Parathyroid adenoma (tissue), 2 donors: Measurements from ENCODE around the gene ACRV1.

Experiments used
- H2AFZ ChIP-seq: fragments of 300-600 bp; sonication (generic); one replicate; pipeline ENCODE4 v1.7.0; 2017; ENCODE audit warnings: antibody characterized with exemption, mild to moderate bottlenecking
- H3K27ac ChIP-seq: fragments of 300-600 bp; sonication (generic); one replicate; pipeline ENCODE4 v1.7.0; 2017
- H3K27me3 ChIP-seq: fragments of 300-600 bp; sonication (generic); one replicate; pipeline ENCODE4 v1.7.0; 2017; ENCODE audit warnings: low read length; ENCODE audit not compliant: control insufficient read depth, insufficient read depth
- H3K36me3 ChIP-seq: fragments of 300-600 bp; sonication (generic); one replicate; pipeline ENCODE4 v1.7.0; 2017; ENCODE audit warnings: low read length; ENCODE audit not compliant: control insufficient read depth, insufficient read depth
- H3K4me1 ChIP-seq: fragments of 300-600 bp; sonication (generic); one replicate; pipeline ENCODE4 v1.7.0; 2017; ENCODE audit warnings: control low read depth
- H3K4me2 ChIP-seq: fragments of 300-600 bp; sonication (generic); one replicate; pipeline ENCODE4 v1.7.0; 2017; ENCODE audit warnings: low read length
- H3K4me3 ChIP-seq: fragments of 300-600 bp; sonication (generic); one replicate; pipeline ENCODE4 v1.7.0; 2017; ENCODE audit warnings: low read depth, low read length
- H3K79me2 ChIP-seq: fragments of 300-600 bp; sonication (generic); one replicate; pipeline ENCODE4 v1.7.0; 2017; ENCODE audit warnings: control low read depth
- H3K9ac ChIP-seq: fragments of 300-600 bp; sonication (generic); one replicate; pipeline ENCODE4 v1.7.0; 2017; ENCODE audit warnings: mild to moderate bottlenecking
- H3K9me3 ChIP-seq: fragments of 300-600 bp; sonication (generic); one replicate; pipeline ENCODE4 v1.7.0; 2017; ENCODE audit warnings: low read length; ENCODE audit not compliant: control insufficient read depth
- CTCF ChIP-seq: fragments of 300-600 bp; sonication (generic); IDR thresholded peaks from one replicate; pipeline ENCODE4 v1.7.0; 2017; ENCODE audit warnings: antibody characterized with exemption, mild to moderate bottlenecking
- donor health status: primary hyperparathyroidism.

ACRV1 gene

DNA sequence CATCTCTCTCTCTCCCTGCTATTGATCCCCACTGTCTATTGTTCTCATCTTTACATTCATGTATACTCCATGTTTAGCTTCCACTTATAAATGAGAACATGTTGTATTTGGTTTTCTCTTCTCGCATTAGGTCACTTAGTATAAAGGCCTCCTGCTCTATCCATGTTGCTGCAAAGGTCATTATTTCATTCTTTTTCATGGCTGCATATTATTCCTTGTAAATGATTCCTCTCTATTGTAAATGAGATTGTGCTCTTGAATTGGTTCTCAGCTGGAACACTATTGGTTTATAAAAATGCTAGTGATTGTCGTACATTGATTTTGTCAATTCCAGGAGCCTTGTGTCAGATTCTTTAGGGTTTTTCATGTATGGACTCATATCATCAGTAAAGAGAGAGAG lies 13.5 kb downstream of the ACRV1 start:
- no peaks in the 10 kb centered on the region for H3K36me3 ChIP-seq
- no peaks in the 10 kb centered on the region for H3K9me3 ChIP-seq
- no peaks in the 10 kb centered on the region for H3K27me3 ChIP-seq
- no peak overlapping the region for H3K27ac ChIP-seq
- no peak overlapping the region for H3K4me2 ChIP-seq
- no peak overlapping the region for H3K9ac ChIP-seq
- no peak overlapping the region for H2AFZ ChIP-seq
- no peak overlapping the region for H3K4me3 ChIP-seq
- TF ChIP-seq CTCF: no peak
- no peaks in the 10 kb centered on the region for H3K79me2 ChIP-seq
- no peaks in the 10 kb centered on the region for H3K4me1 ChIP-seq

DNA sequence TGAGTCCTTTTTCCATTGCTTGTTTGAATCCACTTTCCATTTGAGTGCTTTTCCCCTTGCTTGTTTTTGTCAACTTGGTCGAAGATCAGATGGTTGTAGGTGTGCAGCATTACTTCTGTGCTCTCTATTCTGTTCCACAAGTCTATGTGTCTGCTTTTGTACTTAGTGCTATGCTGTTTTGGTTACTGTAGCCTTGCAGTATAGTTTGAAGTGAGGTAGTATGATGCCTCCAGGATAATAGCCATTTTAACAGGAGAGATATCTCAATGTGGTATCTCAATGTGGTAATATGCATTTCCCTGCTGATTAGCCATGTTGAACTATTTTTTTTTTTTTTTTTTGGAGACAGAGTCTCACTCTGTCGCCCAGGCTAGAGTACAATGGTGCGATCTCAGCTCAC lies 16.7 kb downstream of the ACRV1 start:
- no peaks in the 10 kb centered on the region for H3K27me3 ChIP-seq
- no peak overlapping the region for H3K4me2 ChIP-seq
- no peaks in the 10 kb centered on the region for H3K9me3 ChIP-seq
- H3K79me2 ChIP-seq: no peaks in the 10 kb centered on the region
- H3K36me3 ChIP-seq: no peaks in the 10 kb centered on the region
- no peak overlapping the region for H3K9ac ChIP-seq
- H3K4me1 ChIP-seq: no peaks in the 10 kb centered on the region
- no peak overlapping the region for H3K4me3 ChIP-seq
- no peak for TF ChIP-seq CTCF
- no peak overlapping the region for H3K27ac ChIP-seq
- H2AFZ ChIP-seq: no peak overlapping the region

GRCh38 chr11:125662689-125663088 lies 18.0 kb downstream of the ACRV1 start:
- Histone ChIP-seq H2AFZ (no peak overlapping the region), H3K79me2 (no peaks in the 10 kb centered on the region), H3K4me3 (no peak overlapping the region), H3K9ac (no peak overlapping the region), H3K9me3 (no peaks in the 10 kb centered on the region), H3K4me1 (no peaks in the 10 kb centered on the region), H3K27ac (no peak overlapping the region), H3K4me2 (no peak overlapping the region), H3K27me3 (no peaks in the 10 kb centered on the region), H3K36me3 (no peaks in the 10 kb centered on the region)
- TF ChIP-seq CTCF: no peak

GRCh38 chr11:125649465-125650166 lies 31.0 kb downstream of the ACRV1 start:
- Histone ChIP-seq H3K36me3 (no peaks in the 10 kb centered on the region), H2AFZ (no peak overlapping the region), H3K27me3 (no peaks in the 10 kb centered on the region), H3K79me2 (no peaks in the 10 kb centered on the region), H3K4me1 (no peaks in the 10 kb centered on the region), H3K4me2 (no peak overlapping the region), H3K27ac (no peak overlapping the region), H3K9ac (no peak overlapping the region), H3K9me3 (no peaks in the 10 kb centered on the region), H3K4me3 (no peak overlapping the region)
- TF ChIP-seq CTCF: no peak

GRCh38 chr11:125645871-125646270 lies 34.8 kb downstream of the ACRV1 start:
- Histone ChIP-seq H3K36me3 (no peaks in the 10 kb centered on the region), H3K4me2 (no peak overlapping the region), H3K9me3 (no peaks in the 10 kb centered on the region), H2AFZ (no peak overlapping the region), H3K4me3 (no peak overlapping the region), H3K27me3 (no peaks in the 10 kb centered on the region), H3K27ac (no peak overlapping the region), H3K9ac (no peak overlapping the region), H3K79me2 (no peaks in the 10 kb centered on the region), H3K4me1 (no peaks in the 10 kb centered on the region)
- TF ChIP-seq CTCF: no peak
